GM23338 (cell line): ENCODE data around the gene TTC1. TPM values are rescaled to one million over a fixed set of nuclear protein-coding genes. Genes with fewer than 3 reads are reported as not detected.

Experiments used
- ATAC-seq: fragments of 200-7000 bp; cut with Tn5 transposase; 3 replicates; pipeline ENCODE4 v1.9.1; 2020
- DNase-seq: peaks from one replicate; pipeline ENCODE4 v3.0.0-alpha.2; 2015; ENCODE audit warnings: low spot score
- H2AFZ ChIP-seq: fragments of 200-600 bp; sonication (generic); 2 replicates; pipeline ENCODE4 v1.8.0; 2016; ENCODE audit warnings: antibody characterized with exemption, mild to moderate bottlenecking, moderate library complexity
- H3F3A ChIP-seq: fragments of 200-600 bp; sonication (generic); replicated peaks from 2 replicates; pipeline ENCODE4 v1.8.0; 2017; ENCODE audit warnings: antibody characterized with exemption, mixed run types, low read depth
- H3K27ac ChIP-seq: fragments of 200-600 bp; sonication (generic); 2 replicates; pipeline ENCODE4 v1.6.1; 2016; ENCODE audit warnings: low read depth
- H3K27me3 ChIP-seq: fragments of 200-600 bp; sonication (generic); 2 replicates; pipeline ENCODE4 v1.8.0; 2016; ENCODE audit warnings: mild to moderate bottlenecking, mixed run types, moderate library complexity; ENCODE audit not compliant: insufficient read depth
- H3K36me3 ChIP-seq: fragments of 200-600 bp; sonication (generic); 2 replicates; pipeline ENCODE4 v1.8.0; 2016; ENCODE audit warnings: mild to moderate bottlenecking; ENCODE audit not compliant: insufficient read depth
- H3K4me1 ChIP-seq: fragments of 200-600 bp; sonication (generic); 2 replicates; pipeline ENCODE4 v1.8.0; 2016; ENCODE audit warnings: mild to moderate bottlenecking, moderate library complexity; ENCODE audit not compliant: insufficient read depth
- H3K4me2 ChIP-seq: fragments of 200-600 bp; sonication (generic); 2 replicates; pipeline ENCODE4 v1.7.1; 2017; ENCODE audit warnings: mixed run types
- H3K4me3 ChIP-seq: fragments of 200-600 bp; sonication (generic); 2 replicates; pipeline ENCODE4 v1.6.1; 2016; ENCODE audit warnings: mixed run types
- H3K79me2 ChIP-seq: fragments of 200-600 bp; sonication (generic); replicated peaks from 2 replicates; pipeline ENCODE4 v1.8.0; 2017; ENCODE audit warnings: mild to moderate bottlenecking; ENCODE audit not compliant: insufficient read depth
- H3K9me2 ChIP-seq: fragments of 200-600 bp; sonication (generic); 2 replicates; pipeline ENCODE4 v1.8.0; 2017; ENCODE audit not compliant: insufficient read depth
- H4K20me1 ChIP-seq: fragments of 200-600 bp; sonication (generic); replicated peaks from 2 replicates; pipeline ENCODE4 v1.8.0; 2017; ENCODE audit warnings: mild to moderate bottlenecking; ENCODE audit not compliant: insufficient read depth
- H3K27ac Mint-ChIP-seq: 2 replicates; pipeline ENCODE4 v1.8.0; 2020; ENCODE audit warnings: inconsistent platforms, mild to moderate bottlenecking, moderate library complexity, mixed read lengths
- H3K27me3 Mint-ChIP-seq: 3 replicates; pipeline ENCODE4 v1.8.0; 2022; ENCODE audit warnings: low read depth, mild to moderate bottlenecking, moderate library complexity, mixed read lengths, inconsistent platforms; ENCODE audit not compliant: insufficient read depth, poor library complexity
- H3K36me3 Mint-ChIP-seq: 3 replicates; pipeline ENCODE4 v1.8.0; 2021; ENCODE audit warnings: low read depth, mild to moderate bottlenecking, inconsistent platforms, moderate library complexity, mixed read lengths
- H3K4me1 Mint-ChIP-seq: 3 replicates; pipeline ENCODE4 v1.8.0; 2020; ENCODE audit warnings: mild to moderate bottlenecking, inconsistent platforms, mixed read lengths
- H3K4me3 Mint-ChIP-seq: 3 replicates; pipeline ENCODE4 v1.8.0; 2021; ENCODE audit warnings: moderate library complexity, mild to moderate bottlenecking, inconsistent platforms, mixed read lengths
- H3K9me3 Mint-ChIP-seq: 3 replicates; pipeline ENCODE4 v1.8.0; 2020; ENCODE audit warnings: moderate library complexity, mild to moderate bottlenecking, inconsistent platforms, mixed read lengths
- CREB1 ChIP-seq: fragments of 250-450 bp; sonication (Bioruptor Pico); IDR thresholded peaks from 2 replicates; pipeline ENCODE4 v1.5.0; 2020; ENCODE audit warnings: low read depth, mild to moderate bottlenecking, moderate library complexity
- EZH2 ChIP-seq: fragments of 200-600 bp; sonication (generic); IDR thresholded peaks from one replicate; pipeline ENCODE4 v1.8.0; 2017; ENCODE audit warnings: antibody characterized with exemption, mild to moderate bottlenecking, low read depth; ENCODE audit not compliant: unreplicated experiment
- EZH2phosphoT487 ChIP-seq: fragments of 200-600 bp; sonication (generic); IDR thresholded peaks from one replicate; pipeline ENCODE4 v1.8.1; 2018; ENCODE audit warnings: antibody characterized with exemption; ENCODE audit not compliant: unreplicated experiment
- POLR2AphosphoS5 ChIP-seq: IDR thresholded peaks from 2 replicates; pipeline ENCODE4 v1.6.1; 2016; ENCODE audit warnings: antibody characterized with exemption, low read depth
- STAT1 ChIP-seq: IDR thresholded peaks from one replicate; pipeline ENCODE4 v1.6.1; 2016; ENCODE audit warnings: antibody characterized with exemption; ENCODE audit not compliant: unreplicated experiment
- ZNF114 ChIP-seq: fragments of 250-450 bp; sonication (Bioruptor Pico); IDR thresholded peaks from 2 replicates; pipeline ENCODE4 v1.5.0; 2020; ENCODE audit warnings: mild to moderate bottlenecking, moderate library complexity
- ZNF462 ChIP-seq: fragments of 250-450 bp; sonication (Bioruptor Pico); IDR thresholded peaks from 2 replicates; pipeline ENCODE4 v1.5.0; 2020; ENCODE audit warnings: mild to moderate bottlenecking, moderate library complexity
- polyA plus RNA-seq: library from polyadenylated mRNA; unstranded; fragments of >200 nt; fragmentation: Nextera tagmentation; extraction: Ambion mirVana; gene quantifications from 2 replicates; pipeline ENCODE4 v1.2.1, GENCODE V29; 2016
- total RNA-seq: library from RNA; depleted of rRNA; stranded (reverse); fragments of >200 nt; shearing (Covaris generic); gene quantifications from 2 replicates; pipeline ENCODE4 v1.2.3, GENCODE V29; 2014
- TF ChIP-seq, protein P1 (sequence below), 2 experiments: fragments of 200-600 bp in 1 of 2; sonication (generic) in 1 of 2; conservative IDR thresholded peaks; 2 replicates each; pipeline versions ENCODE4 v1.5.1 to v1.6.1; 2016 to 2017; ENCODE audit warnings: antibody characterized with exemption in 2 of 2, low read depth in 2 of 2, mild to moderate bottlenecking in 2 of 2, moderate library complexity in 1 of 2
- TF ChIP-seq, protein P2 (sequence below): IDR thresholded peaks from one replicate; pipeline ENCODE4 v1.6.1; 2018; ENCODE audit warnings: antibody characterized with exemption; ENCODE audit not compliant: unreplicated experiment
- TF ChIP-seq, protein P3 (sequence below): IDR thresholded peaks from 2 replicates; pipeline ENCODE4 v1.6.1; 2016; ENCODE audit warnings: antibody characterized with exemption

The TTC1 gene
- total and polyA plus RNA-seq, 2 experiments from 2014 or later = 48.9 to 131 TPM

GRCh38 chr5:160071916-160072315 is 63.0 kb downstream of the TTC1 start (continued):
- TF ChIP-seq, protein P1, sequence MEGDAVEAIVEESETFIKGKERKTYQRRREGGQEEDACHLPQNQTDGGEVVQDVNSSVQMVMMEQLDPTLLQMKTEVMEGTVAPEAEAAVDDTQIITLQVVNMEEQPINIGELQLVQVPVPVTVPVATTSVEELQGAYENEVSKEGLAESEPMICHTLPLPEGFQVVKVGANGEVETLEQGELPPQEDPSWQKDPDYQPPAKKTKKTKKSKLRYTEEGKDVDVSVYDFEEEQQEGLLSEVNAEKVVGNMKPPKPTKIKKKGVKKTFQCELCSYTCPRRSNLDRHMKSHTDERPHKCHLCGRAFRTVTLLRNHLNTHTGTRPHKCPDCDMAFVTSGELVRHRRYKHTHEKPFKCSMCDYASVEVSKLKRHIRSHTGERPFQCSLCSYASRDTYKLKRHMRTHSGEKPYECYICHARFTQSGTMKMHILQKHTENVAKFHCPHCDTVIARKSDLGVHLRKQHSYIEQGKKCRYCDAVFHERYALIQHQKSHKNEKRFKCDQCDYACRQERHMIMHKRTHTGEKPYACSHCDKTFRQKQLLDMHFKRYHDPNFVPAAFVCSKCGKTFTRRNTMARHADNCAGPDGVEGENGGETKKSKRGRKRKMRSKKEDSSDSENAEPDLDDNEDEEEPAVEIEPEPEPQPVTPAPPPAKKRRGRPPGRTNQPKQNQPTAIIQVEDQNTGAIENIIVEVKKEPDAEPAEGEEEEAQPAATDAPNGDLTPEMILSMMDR (conservative IDR thresholded peaks at IDR 0.05; ENCODE audit: low read depth in 2 of 2) = no peak
- no peak for TF ChIP-seq ZNF114

GRCh38 chr5:160075073-160075472 is 66.1 kb downstream of the TTC1 start:
- Histone ChIP-seq H3K4me3 (no peak overlapping the region), H4K20me1 (no peaks in the 10 kb centered on the region; the same call in 1 of the 2 replicates), H3K9me2 (no peaks in the 10 kb centered on the region), H3K4me2 (no peak overlapping the region), H3K27me3 (no peaks in the 10 kb centered on the region), H3K36me3 (no peaks in the 10 kb centered on the region; the same call in 1 of the 2 replicates), H3K27ac (no peak overlapping the region), H2AFZ (no peak overlapping the region), H3K79me2 (0 out of 2 replicates have a peak, but pooled peaks cover 4% of the 10 kb centered on the region), H3K4me1 (no peaks in the 10 kb centered on the region), H3F3A (peaks cover 4% of the 10 kb centered on the region; the same call in 1 of the 2 replicates)
- peaks cover 15% of the 10 kb centered on the region for H3K36me3 Mint-ChIP-seq
- DNase-seq (no peak), ATAC-seq (no peak)
- H3K27ac Mint-ChIP-seq = no peak overlapping the region
- H3K27me3 Mint-ChIP-seq = peaks cover 3% of the 10 kb centered on the region
- H3K4me3 Mint-ChIP-seq = no peak overlapping the region
- no peaks in the 10 kb centered on the region for H3K9me3 Mint-ChIP-seq
- H3K4me1 Mint-ChIP-seq = peaks cover 8% of the 10 kb centered on the region; the same call in 2 of the 3 replicates
- TF ChIP-seq CREB1 (no peak), ZNF462 (CRISPR knock-in tag) (no peak), STAT1 (no peak), POLR2AphosphoS5 (no peak), EZH2phosphoT487 (no peak), EZH2 (no peak)
- TF ChIP-seq, protein P2, sequence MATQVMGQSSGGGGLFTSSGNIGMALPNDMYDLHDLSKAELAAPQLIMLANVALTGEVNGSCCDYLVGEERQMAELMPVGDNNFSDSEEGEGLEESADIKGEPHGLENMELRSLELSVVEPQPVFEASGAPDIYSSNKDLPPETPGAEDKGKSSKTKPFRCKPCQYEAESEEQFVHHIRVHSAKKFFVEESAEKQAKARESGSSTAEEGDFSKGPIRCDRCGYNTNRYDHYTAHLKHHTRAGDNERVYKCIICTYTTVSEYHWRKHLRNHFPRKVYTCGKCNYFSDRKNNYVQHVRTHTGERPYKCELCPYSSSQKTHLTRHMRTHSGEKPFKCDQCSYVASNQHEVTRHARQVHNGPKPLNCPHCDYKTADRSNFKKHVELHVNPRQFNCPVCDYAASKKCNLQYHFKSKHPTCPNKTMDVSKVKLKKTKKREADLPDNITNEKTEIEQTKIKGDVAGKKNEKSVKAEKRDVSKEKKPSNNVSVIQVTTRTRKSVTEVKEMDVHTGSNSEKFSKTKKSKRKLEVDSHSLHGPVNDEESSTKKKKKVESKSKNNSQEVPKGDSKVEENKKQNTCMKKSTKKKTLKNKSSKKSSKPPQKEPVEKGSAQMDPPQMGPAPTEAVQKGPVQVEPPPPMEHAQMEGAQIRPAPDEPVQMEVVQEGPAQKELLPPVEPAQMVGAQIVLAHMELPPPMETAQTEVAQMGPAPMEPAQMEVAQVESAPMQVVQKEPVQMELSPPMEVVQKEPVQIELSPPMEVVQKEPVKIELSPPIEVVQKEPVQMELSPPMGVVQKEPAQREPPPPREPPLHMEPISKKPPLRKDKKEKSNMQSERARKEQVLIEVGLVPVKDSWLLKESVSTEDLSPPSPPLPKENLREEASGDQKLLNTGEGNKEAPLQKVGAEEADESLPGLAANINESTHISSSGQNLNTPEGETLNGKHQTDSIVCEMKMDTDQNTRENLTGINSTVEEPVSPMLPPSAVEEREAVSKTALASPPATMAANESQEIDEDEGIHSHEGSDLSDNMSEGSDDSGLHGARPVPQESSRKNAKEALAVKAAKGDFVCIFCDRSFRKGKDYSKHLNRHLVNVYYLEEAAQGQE = no peak
- TF ChIP-seq, protein P1 (conservative IDR thresholded peaks at IDR 0.05; ENCODE audit: low read depth in 2 of 2) = no peak
- TF ChIP-seq, protein P3, sequence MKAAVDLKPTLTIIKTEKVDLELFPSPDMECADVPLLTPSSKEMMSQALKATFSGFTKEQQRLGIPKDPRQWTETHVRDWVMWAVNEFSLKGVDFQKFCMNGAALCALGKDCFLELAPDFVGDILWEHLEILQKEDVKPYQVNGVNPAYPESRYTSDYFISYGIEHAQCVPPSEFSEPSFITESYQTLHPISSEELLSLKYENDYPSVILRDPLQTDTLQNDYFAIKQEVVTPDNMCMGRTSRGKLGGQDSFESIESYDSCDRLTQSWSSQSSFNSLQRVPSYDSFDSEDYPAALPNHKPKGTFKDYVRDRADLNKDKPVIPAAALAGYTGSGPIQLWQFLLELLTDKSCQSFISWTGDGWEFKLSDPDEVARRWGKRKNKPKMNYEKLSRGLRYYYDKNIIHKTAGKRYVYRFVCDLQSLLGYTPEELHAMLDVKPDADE = no peak
